ENCODE data around the gene CD79B.
"Not testable (repeated sequence)": the region's sequence is repeated elsewhere in the genome, so short reads cannot be mapped to it uniquely, and the experiment has no call there.

Gene CD79B

GRCh38 chr17:63909586-63909985 lies 22.5 kb downstream of the CD79B start:
- DNase-seq: not testable (repeated sequence)

GRCh38 chr17:63907161-63907778 lies 24.9 kb downstream of the CD79B start:
- DNase-seq: peak; percentile 6

DNA sequence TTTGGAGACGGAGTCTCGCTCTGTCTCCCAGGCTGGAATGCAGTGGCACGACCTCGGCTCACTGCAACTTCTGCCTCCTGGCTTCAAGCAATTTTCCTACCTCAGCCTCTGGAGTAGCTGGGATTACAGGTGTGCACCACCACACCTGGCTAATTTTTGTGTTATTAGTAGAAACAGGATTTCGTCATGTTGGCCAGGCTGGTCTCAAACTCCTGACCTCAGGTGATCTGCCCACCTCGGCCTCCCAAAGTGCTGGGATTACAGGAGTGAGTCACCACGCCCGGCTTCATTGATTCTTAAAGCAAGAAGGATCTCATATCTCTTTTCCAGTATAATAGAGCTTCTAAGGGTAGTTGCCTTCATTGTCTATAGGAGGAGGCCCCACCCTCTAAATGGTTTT lies 27.3 kb downstream of the CD79B start:
- DNase-seq: not testable (repeated sequence)

DNA sequence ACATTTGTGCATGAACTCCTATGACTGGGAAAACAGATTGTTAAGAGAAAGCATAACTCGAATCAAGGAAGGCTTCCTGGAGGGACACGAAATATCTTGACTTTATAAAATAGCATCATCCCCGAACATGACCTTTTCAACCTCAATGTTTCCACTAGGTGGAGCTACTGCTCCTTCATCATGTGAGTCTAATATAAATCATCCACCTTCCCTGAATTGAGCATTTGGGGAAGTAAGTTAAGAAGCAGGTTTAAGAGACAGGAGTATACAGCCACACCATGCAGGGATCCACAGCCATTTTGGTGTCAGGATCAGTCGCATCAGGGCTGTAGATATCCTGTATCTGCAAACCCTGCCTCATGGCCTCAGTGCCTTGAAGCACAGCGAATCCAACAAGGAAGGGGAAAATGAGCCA lies 28.3 kb downstream of the CD79B start:
- DNase-seq: not testable (repeated sequence)

- DNase-seq: not testable (repeated sequence)
These were observed 30.2 kb downstream of the CD79B start for GRCh38 chr17:63901971-63902370.

GRCh38 chr17:63898899-63899798 lies 33.0 kb downstream of the CD79B start:
- not testable (repeated sequence) for DNase-seq

- not testable (repeated sequence) for DNase-seq
These were observed 35.4 kb downstream of the CD79B start, which contains the start of gene CSH1 for GRCh38 chr17:63896524-63897354. TSS of gene CSH1 (minus strand) at chr17:63896574. CDS start at chr17:63896511, 63 bp downstream.

DNA sequence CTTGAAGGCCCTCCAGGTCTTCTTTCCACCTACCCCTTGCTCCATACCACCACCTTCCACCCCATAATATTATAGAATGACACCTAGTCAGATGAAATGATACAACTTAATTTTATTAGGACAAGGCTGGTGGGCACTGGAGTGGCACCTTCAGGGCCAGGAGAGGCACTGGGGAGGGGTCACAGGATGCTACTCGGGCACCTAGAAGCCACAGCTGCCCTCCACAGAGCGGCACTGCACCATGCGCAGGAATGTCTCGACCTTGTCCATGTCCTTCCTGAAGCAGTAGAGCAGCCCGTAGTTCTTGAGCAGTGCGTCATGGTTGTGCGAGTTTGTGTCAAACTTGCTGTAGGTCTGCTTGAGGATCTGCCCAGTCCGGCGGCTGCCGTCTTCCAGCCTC lies 37.3 kb downstream of the CD79B start:
- DNase-seq: not testable (repeated sequence)

- DNase-seq: not testable (repeated sequence)
These were observed 38.1 kb downstream of the CD79B start for GRCh38 chr17:63894021-63894420.

DNA sequence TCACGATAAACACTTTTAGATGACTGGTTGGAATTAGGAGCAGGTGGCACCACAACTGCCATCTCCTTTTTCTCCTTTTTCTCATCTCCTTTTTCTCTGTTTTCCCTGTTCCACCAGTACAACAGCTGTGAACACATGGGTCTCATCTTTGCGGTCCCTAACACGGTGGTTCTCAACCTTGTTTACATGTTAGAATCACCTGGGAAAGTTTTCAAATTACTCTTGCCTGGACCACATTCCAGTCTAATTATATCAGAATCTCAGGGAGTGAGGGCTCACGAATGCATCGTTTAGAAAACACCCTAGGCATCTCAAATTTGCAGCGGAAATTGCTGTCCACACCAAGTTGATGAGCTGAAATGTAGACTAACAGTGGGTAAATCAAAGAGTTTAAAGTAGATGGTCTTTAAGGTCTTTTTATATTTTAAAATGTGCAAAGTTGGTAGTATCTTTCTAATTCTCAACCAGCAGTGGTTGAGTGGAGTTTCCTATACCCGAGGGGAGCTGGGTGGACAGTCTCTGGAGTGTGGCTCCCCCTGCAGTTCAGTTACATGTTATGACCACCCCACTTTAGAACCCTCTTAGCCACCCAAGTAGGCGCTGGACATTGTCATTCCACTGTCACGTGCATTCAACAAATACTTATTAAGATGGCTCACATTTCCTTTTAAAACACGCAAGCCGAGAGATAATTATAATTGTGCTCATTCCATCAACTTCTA lies 39.7 kb downstream of the CD79B start:
- DNase-seq: not testable (repeated sequence)

- DNase-seq: not testable (repeated sequence)
These were observed 42.9 kb downstream of the CD79B start for GRCh38 chr17:63889026-63889848.

- not testable (repeated sequence) for DNase-seq
These were observed 47.0 kb downstream of the CD79B start for GRCh38 chr17:63885119-63885518.

GRCh38 chr17:63882626-63883126 lies 49.5 kb downstream of the CD79B start:
- not testable (repeated sequence) for DNase-seq

GRCh38 chr17:63881935-63882601 lies 50.1 kb downstream of the CD79B start, which contains the start of gene GH2:
TSS of gene GH2 (minus strand) at chr17:63881944. CDS start at chr17:63881801, 143 bp downstream.
- no peak for DNase-seq

DNA sequence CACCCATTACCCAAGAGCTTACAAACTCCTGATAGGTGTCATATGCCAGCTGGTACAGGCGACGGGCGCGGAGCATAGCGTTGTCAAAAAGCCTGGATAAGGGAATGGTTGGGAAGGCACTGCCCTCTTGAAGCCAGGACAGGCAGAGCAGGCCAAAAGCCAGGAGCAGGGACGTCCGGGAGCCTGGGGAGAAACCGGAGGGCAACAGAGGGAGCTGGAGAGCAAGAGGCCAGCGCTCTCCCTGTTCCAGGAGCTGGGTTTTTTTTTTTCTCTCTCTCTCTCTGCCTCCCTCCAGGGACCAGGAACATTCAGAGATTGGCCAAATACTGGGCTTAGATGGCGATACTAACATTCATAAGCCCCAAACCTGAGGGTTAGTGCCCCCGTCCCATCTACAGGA lies 50.8 kb downstream of the CD79B start:
- DNase-seq: not testable (repeated sequence)

DNA sequence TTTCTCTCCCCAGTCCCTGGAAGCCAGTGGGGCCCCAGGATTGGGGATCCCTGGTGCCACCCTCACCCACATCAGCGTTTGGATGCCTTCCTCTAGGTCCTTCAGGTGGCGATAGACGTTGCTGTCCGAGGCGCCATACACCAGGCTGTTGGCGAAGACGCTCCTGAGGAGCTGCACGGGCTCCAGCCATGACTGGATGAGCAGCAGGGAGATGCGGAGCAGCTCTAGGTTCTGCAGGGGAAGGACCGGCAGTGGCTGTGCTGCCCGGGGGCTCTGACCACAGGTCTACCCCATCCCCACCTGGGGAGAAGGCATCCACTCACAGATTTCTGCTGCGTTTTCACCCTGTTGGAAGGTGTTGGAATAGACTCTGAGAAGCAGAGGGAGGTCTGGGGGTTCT lies 51.4 kb downstream of the CD79B start:
- no peak for DNase-seq
